HuH-7.5 (cell line): Measurements from ENCODE around the gene EIF4G3.
A peak's percentile ranks its signal among the peaks of the same experiment; 100 is the strongest.
"Not testable (repeated sequence)": the region's sequence is repeated elsewhere in the genome, so short reads cannot be mapped to it uniquely, and the experiment has no call there.

Experiments used
- DNase-seq: peaks from one replicate; pipeline ENCODE4 v3.0.0; 2011; ENCODE audit warnings: low spot score

Gene EIF4G3

GRCh38 chr1:21024918-21025317 is 151.8 kb downstream of the EIF4G3 start:
- DNase-seq = no peak

- DNase-seq = not testable (repeated sequence)
These were observed 152.4 kb downstream of the EIF4G3 start for GRCh38 chr1:21024136-21024896.

- peak; percentile 73 for DNase-seq
These were observed 154.2 kb downstream of the EIF4G3 start for GRCh38 chr1:21022279-21023040.

DNA sequence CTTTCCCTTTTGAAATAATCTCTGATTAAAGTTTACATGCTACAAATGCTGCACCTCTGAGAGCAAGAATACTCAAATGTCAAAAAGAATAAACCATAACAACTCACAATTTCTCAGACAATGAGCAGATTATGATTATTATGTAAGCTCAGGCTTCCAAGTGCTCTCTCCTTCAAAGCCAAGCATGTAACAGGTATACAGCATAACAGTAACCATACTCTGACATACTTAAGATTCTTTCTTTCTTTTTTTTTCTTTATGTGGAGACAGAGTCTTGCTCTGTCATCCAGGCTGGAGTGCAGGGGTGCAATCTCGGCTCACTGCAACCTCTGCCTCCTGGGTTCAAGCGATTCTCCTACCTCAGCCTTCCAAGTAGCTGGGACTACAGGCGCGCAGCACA is 155.4 kb downstream of the EIF4G3 start:
- DNase-seq = no peak

DNA sequence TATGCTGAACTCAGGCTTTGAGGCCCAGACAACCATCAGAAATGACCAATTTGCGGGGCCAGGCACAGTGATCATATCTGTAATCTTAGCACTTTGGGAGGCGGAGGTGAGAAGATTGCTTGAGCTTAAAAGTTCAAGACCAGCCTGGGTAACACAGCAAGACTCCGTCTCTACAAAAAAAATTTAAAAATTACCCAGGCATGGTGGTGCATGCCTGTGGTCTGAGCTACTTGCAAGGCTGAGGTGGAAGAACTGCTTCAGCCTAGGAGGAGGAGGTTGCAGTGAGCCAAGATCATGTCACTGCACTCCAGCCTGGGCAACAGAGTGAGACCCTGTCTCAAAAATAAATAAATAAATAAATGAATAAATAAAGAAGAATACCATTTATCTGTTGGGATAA is 156.5 kb downstream of the EIF4G3 start:
- DNase-seq = no peak

- DNase-seq = no peak
These were observed 158.0 kb downstream of the EIF4G3 start for GRCh38 chr1:21018673-21019072.

DNA sequence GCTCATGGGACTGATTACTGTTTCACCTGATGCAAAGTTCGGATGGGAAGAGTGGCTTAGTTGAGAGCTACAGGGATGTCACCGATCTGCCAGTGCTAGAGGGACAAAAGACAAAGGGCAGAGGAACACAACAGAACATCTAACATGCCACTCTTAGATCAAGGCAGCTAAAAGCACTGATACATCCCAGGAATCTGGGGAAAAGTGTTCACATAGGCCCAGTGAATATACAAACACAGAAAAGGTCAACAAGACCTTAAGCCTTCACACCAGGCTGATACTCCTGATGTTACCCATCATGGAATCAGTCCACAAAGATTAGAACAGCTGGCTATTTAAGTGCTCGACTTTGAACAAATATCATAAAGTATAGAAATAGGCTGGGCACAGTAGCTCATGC is 163.2 kb downstream of the EIF4G3 start:
- DNase-seq = no peak

GRCh38 chr1:21012937-21013336 is 163.8 kb downstream of the EIF4G3 start:
- DNase-seq = no peak

- no peak for DNase-seq
These were observed 168.8 kb downstream of the EIF4G3 start for GRCh38 chr1:21007876-21008275.

GRCh38 chr1:21005466-21006239 is 171.0 kb downstream of the EIF4G3 start:
- DNase-seq = no peak

- DNase-seq = no peak
These were observed 173.2 kb downstream of the EIF4G3 start for GRCh38 chr1:21003281-21004045.

DNA sequence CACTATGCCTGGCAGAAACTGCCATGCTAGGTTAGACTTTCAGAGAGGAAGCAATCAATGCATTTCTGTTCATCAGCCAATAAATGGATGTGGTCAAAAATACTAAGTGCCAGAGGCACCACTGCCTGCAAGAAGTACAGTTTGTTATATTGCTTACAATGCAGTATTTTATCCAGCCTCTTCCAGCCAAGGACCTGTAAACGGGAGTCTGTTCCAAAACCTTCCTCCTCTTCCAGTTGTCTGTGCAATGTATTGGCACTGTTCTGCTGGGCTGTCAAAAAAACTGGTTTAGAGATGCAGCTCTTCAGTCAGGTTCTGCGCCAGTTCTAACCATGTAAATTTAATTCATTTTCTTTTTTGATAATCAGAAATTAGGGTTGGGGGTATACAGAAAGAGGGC is 175.7 kb downstream of the EIF4G3 start:
- no peak for DNase-seq

- no peak for DNase-seq
These were observed 176.5 kb downstream of the EIF4G3 start for GRCh38 chr1:21000245-21000594.

GRCh38 chr1:20999525-21000244 is 177.0 kb downstream of the EIF4G3 start:
- no peak for DNase-seq

GRCh38 chr1:20998826-20999225 is 177.9 kb downstream of the EIF4G3 start:
- no peak for DNase-seq

DNA sequence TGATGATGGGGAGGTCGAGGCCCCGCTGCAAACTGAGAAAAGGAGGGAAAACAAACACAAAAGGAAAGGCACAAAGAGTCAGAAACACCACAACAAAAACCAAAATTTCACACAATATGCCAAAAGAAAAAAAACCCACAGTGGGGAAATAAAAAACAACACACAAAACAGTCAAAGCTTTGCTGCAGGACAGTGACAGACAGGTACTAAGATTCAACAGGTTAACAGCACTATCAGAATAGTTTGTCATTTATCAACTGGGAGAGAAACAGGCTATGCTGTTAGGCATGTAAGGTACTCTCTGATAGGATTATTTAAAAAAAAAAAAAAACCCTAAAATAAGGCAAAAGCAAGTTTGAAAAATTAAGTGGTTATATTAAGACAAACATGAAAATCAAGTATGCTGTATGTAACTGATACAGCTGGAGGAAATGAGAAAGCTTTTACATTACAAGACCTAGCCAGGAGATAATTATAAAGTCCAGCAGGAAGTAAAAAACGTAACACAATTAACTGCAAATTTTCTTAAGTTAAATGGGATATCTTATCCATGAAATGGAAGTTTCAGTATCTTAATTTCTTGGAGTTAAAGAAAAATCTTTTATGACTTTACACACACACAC is 179.0 kb downstream of the EIF4G3 start:
- DNase-seq = no peak

DNA sequence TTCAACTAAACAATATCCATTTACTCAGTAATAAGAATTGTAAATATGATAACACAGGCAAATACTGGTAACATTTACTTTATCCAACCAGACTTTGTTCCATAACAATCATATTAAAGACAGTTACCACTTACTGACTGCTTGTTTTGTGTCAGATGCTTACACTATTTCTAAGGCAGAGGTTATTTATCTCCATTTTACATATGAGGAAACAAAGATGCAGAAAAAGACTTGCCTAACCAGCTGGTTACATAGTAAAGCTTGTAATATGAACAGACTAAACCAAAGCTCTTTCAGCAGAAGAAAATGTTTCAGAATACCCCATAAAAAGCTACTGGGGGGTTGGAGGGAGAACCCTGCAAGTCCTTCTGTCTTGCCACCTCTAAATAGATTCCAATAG is 180.1 kb downstream of the EIF4G3 start:
- no peak for DNase-seq

DNA sequence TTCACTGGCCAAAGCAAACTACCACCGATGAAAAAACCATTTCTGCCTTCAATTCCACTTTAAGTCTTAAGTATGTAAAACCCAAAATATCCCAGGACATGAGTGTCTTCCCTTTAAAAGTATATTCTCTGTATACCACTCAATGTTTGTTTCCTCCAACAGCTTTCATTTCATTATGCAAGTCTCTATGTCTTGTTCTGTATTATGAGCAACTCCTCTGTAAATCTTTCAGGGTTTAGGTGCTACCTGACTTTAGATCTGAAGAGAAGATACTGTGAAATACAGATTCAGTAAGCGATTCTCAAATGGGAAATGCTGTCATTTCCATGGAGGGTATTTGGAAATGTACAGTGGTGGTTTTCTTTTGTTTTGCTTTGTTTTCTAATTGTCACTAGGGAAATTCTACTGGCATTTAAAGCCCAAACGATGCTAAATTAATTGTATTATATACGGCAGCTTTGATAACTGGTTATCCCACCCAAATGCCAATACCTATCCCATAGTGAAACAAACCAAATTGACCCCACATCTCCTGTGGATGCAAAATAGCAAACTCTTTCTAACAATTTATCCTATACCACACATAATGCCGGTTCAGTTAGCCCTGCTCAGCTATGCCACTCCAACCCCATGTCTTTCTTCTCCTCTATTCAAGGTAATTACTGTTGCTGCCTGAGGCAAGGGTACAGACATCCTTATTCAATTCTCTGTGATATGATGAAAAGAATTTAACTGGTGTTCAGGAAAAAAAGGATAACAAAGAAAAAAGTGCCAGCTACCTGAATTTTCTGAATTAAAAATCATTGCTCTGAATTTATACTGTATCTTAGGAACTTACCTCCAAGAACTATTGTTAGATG is 182.8 kb downstream of the EIF4G3 start:
- DNase-seq = no peak

DNA sequence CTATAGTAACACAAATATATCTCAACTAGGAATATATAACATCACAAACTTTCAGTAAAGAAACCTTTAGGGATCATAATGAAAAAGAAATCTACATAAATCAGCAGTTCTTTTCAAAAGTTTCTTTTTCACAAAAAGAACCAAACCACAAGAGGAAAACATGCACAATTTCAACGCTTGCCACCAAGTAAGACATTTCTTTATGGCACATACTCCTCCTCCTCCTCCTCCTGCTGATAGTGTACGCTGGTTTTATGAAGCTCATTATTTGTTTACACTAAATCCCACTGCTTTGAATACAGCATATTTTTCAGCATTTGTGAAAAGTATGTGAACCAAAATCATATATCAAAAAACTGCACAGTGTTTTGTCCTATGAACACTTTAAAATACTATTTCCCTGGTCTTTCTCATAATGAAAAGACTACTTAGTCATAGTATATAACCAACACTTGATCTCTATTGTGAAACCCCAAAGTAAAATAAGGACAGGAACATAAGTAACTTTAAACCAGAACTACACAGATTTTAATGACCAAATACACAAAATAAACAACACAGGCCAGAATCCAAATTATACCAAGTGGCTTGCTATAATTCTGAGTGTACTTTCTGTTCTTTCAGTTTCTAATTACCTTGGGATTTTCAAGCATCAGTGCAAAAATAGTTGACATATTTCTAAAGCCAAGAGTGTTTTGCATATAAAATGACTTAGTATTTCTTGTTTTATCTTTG is 184.2 kb downstream of the EIF4G3 start:
- no peak for DNase-seq
